Measurements from ENCODE around the gene TBX10.
A peak's percentile ranks its signal among the peaks of the same experiment; 100 is the strongest.

TBX10 gene

GRCh38 chr11:67614730-67615714 lies 24.5 kb downstream of the TBX10 start:
- no peak overlapping the region for H3K4me2 ChIP-seq (ENCODE audit: low read length)
- no peak for TF ChIP-seq CTCF (IDR thresholded peaks at IDR 0.05)
- H3K36me3 ChIP-seq (ENCODE audit: control insufficient read depth, insufficient read depth, low read length): no peaks in the 10 kb centered on the region
- H3K4me3 ChIP-seq (ENCODE audit: low read depth, low read length): no peak overlapping the region
- no peaks in the 10 kb centered on the region for H3K79me2 ChIP-seq
- H2AFZ ChIP-seq: no peak overlapping the region
- H3K4me1 ChIP-seq: peaks cover 5% of the 10 kb centered on the region
- no peaks in the 10 kb centered on the region for H3K27me3 ChIP-seq (ENCODE audit: control insufficient read depth, insufficient read depth, low read length)
- no peak overlapping the region for H3K27ac ChIP-seq
- no peak overlapping the region for H3K9ac ChIP-seq
- H3K9me3 ChIP-seq (ENCODE audit: control insufficient read depth, low read length): no peaks in the 10 kb centered on the region

DNA sequence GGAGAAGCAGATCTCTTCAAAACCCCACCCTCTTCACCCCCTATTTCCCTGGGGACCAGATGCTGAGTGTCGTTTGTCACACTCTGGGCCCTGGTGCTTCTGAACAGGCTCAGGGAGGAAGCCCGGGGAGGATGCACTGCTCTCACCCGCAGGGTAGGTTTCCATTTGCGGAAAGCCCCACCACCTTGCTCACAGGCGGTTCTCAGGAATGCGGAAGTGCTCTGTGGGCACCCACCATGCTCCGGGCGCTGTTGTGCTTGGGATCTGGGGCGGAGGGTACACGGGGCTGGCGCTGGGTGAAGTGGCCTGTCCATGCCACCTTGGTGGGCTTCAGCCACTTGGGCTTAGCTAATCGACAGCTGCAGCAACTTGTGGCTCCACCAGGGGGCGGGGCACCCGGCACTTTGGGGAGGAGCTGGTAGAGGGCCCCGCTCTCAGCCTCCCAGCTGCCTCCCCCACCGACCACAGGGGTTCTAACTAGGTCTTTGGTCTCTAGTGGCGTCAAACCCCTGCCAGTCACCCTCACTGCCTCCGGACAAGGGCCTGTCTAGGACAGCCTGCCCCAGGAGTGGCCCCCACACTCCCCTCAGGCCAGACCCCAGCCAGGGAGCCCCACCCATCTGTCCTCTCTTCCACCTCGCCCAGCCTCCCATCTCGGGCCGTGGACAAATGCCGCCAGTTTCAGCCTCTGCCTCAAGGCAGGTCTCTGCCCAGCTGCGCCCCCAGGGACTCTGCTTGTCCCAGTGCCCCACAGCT lies 25.4 kb downstream of the TBX10 start:
- no peak overlapping the region for H3K9ac ChIP-seq
- peak overlapping the region; percentile 50 for H3K4me2 ChIP-seq (ENCODE audit: low read length)
- no peaks in the 10 kb centered on the region for H3K79me2 ChIP-seq
- no peaks in the 10 kb centered on the region for H3K36me3 ChIP-seq (ENCODE audit: control insufficient read depth, insufficient read depth, low read length)
- TF ChIP-seq CTCF (IDR thresholded peaks at IDR 0.05): peak; percentile 46
- peaks cover 5% of the 10 kb centered on the region for H3K4me1 ChIP-seq
- no peaks in the 10 kb centered on the region for H3K9me3 ChIP-seq (ENCODE audit: control insufficient read depth, low read length)
- H3K4me3 ChIP-seq (ENCODE audit: low read depth, low read length): peak overlapping the region; percentile 17
- no peaks in the 10 kb centered on the region for H3K27me3 ChIP-seq (ENCODE audit: control insufficient read depth, insufficient read depth, low read length)
- H2AFZ ChIP-seq: peak overlapping the region; percentile 77
- H3K27ac ChIP-seq: no peak overlapping the region

DNA sequence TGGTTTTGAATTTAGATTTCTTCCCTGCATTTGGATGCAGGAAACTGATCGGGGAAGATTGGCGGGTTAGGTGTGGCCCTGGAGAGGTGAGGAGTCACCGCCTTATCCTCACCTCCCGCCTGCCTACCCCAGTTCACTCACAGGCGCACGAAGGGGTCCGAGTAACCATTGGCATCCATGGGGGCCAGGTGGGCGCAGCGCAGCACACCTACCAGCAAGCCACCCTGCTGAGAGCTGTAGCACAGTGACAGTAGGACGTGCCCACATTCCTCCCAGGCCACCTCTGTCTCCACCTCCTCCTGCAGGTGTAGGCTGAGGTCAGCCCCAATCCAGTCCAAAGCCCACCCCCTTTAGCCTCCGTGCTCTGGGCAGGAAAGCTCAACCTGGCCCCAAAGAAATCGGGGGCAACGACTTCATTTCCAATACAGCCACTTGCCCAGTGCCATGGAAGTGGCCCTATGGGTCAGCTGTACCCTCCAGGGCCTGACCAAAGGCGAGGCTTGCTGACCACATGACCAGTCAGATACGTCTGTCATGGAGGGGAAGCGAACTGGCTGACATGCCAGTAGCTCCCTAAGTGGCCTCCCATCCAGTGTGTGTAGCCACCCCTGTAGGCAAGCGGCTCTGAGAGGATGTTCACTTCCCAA lies 26.1 kb downstream of the TBX10 start:
- no peak for TF ChIP-seq CTCF (IDR thresholded peaks at IDR 0.05)
- H3K36me3 ChIP-seq (ENCODE audit: control insufficient read depth, insufficient read depth, low read length): no peaks in the 10 kb centered on the region
- peak overlapping the region; percentile 50 for H3K4me2 ChIP-seq (ENCODE audit: low read length)
- H3K9me3 ChIP-seq (ENCODE audit: control insufficient read depth, low read length): no peaks in the 10 kb centered on the region
- H3K27me3 ChIP-seq (ENCODE audit: control insufficient read depth, insufficient read depth, low read length): no peaks in the 10 kb centered on the region
- no peak overlapping the region for H3K27ac ChIP-seq
- H3K4me3 ChIP-seq (ENCODE audit: low read depth, low read length): no peak overlapping the region
- H3K79me2 ChIP-seq: no peaks in the 10 kb centered on the region
- no peak overlapping the region for H2AFZ ChIP-seq
- peaks cover 5% of the 10 kb centered on the region for H3K4me1 ChIP-seq
- H3K9ac ChIP-seq: no peak overlapping the region

DNA sequence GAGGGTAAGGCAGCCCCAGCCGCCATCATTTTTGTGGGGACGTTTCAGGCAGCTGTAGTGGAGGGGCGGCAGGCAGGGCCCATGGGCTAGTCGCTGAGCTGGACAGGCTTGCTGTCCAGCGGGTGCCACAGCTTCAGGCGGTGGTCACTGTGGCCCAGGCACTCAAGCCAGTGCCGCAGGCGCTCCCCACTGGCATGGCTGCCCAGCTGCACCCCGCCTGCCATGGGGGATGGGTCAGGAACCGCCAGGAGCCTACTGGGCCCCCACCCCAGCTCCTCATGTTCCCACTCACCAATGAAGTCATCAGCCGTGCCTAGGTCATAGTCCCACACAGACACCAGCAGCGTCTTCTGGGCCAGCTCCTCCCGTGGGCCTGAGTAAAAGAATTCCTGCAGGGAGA lies 26.8 kb downstream of the TBX10 start:
- no peak for TF ChIP-seq CTCF (IDR thresholded peaks at IDR 0.05)
- no peaks in the 10 kb centered on the region for H3K36me3 ChIP-seq (ENCODE audit: control insufficient read depth, insufficient read depth, low read length)
- no peak overlapping the region for H3K4me2 ChIP-seq (ENCODE audit: low read length)
- H3K9ac ChIP-seq: no peak overlapping the region
- no peak overlapping the region for H3K27ac ChIP-seq
- H3K27me3 ChIP-seq (ENCODE audit: control insufficient read depth, insufficient read depth, low read length): no peaks in the 10 kb centered on the region
- no peak overlapping the region for H2AFZ ChIP-seq
- no peaks in the 10 kb centered on the region for H3K79me2 ChIP-seq
- H3K4me3 ChIP-seq (ENCODE audit: low read depth, low read length): no peak overlapping the region
- no peaks in the 10 kb centered on the region for H3K9me3 ChIP-seq (ENCODE audit: control insufficient read depth, low read length)
- H3K4me1 ChIP-seq: peaks cover 6% of the 10 kb centered on the region

Measured in parathyroid adenoma (tissue), 2 donors.